NCI-H1105 (cell line): ENCODE data around the gene LACTBL1.

Source experiments
- DNase-seq: peaks from one replicate; lab custom pipeline; 2025; lab: John Stamatoyannopoulos, UW

Gene LACTBL1

GRCh38 chr1:22944346-22945055, 28.2 kb downstream of the LACTBL1 start:
- no peak for DNase-seq

DNA sequence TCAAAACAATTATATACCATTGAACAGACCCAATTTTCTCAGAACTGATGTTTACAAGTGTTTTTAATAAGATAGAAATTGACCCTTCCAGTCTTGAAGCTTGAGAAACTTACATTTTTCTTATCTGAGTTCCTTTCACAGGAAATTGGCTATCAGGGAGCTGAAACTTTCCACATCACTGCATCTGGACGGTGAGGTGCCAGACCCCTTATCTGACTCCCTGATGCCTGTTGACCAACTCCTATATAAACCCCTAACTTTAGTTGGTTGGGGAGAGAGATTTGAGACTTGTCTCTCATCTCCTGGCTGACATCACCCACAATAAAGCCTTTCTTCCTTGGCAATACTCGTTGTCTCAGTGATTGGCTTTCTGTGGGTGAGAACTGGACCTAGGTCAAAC, 31.4 kb downstream of the LACTBL1 start:
- DNase-seq: no peak

DNA sequence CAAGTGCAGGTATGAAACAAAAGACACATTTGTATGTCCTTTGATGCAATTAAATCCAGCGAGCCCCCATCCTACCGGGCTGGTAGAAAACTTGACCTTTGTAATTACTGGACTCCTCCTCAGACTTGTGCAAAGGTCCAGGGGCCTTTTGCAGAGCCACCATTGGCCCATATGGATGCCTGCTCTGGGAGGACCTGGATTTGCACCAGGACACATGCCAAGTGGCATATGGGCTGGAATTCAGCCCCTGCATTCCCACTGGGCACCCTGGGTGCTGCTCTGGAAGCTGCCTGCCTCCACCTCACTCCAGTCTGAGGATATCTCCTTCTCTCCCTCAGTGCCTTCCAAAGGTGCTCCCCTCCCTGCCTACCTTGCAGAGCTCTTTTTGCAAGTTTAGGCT, 36.0 kb downstream of the LACTBL1 start:
- no peak for DNase-seq

- no peak for DNase-seq
Observed at GRCh38 chr1:22935433-22935832, 37.2 kb downstream of the LACTBL1 start.

GRCh38 chr1:22932803-22933470, 39.7 kb downstream of the LACTBL1 start:
- DNase-seq: no peak

GRCh38 chr1:22930240-22930912, 42.3 kb downstream of the LACTBL1 start:
- DNase-seq: no peak

DNA sequence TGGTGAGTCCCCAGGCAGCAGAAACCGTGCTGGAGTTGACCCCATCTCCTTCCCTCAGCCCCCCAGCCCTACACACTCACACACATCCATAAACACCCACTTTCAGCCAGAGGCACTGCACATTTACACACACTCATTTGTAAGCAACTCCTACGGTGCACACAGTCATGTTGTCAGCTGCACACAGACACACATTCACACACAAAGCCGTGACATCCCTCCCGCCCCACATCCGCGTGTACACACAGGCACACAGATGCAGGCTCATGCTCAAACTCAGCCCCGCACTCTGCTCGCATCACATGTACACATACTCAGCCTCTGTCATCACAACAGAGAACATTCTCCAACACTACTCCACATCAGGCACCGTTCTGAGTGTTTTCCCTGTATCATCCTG, 47.6 kb downstream of the LACTBL1 start:
- DNase-seq: no peak

DNA sequence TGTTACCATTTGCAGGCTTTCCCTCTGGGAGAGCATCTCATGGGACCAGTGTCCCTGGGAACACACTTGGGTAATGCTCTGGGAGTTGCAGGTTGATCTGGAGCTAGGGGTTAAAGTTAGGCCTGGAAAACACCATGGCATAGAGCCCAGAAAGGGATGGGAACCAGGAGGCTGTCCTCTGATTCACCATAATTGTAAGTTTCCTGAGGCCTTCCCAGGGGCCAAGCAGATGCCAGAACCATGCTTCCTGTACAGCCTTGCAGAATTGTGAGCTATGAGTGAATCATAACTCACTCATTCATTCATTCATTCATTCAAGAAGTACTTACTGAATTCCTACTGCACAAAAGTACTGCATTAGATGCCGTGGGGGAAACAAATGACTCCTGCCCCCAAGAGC, 50.0 kb downstream of the LACTBL1 start:
- no peak for DNase-seq

- no peak for DNase-seq
Observed at GRCh38 chr1:22921452-22922126, 51.1 kb downstream of the LACTBL1 start.

DNA sequence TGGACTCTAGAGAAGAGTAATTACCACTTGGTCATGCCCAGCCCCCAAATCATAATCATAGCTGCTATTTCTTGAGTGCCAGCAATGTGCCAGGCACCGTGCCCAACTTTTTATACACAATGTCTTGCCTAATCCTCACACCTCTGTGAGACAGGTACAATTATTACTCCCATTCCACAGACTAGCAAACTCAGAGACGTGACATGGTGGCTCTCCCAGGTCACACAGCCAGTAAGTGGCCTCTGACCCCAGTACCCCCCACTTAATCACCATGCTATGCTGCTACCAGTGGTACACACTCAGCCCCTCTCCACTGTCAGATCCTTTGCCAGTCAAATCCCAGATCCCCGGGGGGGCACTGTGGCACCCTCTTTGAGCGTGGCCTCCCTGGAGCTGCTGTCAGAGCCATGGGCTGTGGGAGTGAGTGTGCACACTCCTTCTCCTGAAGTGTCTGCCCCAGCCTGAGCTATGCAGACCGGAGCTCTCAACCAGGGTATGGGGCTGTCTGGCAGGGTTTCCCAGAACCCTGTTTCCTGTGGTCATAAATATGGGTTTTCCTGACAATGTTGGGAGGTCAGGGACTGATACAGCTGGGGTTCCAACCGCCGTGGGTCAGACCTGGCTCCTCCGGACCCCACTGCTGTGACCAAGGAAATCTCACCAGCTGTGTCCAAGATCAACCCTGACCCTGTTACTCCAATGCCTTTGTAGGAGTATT, 51.8 kb downstream of the LACTBL1 start:
- no peak for DNase-seq

DNA sequence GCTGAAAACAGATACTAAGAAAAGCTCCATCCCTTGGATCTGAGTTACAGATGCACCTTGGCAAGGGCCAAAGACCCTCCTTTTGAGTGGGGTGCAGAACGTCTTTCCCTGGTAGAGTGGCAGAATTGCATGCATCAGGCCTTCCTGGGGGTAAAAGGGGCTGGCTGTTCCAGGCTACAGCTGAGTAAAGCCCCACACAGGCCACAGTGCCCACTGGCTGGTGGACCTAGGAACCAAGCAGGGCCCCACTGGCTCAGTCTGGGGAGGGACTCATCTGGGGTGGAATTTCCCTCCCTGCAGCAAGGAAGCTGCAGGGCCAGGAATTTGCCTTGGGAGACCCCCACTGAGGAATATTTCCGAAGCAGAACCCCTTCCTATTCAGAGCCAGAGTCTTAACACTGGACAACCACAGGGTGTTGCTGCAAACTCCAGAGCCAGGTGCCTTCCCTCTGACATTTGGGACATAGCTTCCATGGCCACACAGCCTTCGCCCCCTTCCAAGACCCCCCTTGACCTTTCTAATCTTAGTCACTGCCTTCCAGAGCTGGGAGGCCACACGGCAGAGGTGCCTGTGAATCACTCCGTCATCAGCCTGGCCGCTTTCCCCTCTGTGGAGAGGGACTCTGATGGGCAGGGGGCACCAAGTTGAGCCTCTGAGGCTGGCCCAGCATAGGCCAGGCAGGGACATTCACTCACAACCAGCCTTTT, 52.5 kb downstream of the LACTBL1 start:
- no peak for DNase-seq

- no peak for DNase-seq
Observed at GRCh38 chr1:22919341-22920025, 53.2 kb downstream of the LACTBL1 start.

GRCh38 chr1:22918644-22919043, 54.0 kb downstream of the LACTBL1 start:
- DNase-seq: no peak

DNA sequence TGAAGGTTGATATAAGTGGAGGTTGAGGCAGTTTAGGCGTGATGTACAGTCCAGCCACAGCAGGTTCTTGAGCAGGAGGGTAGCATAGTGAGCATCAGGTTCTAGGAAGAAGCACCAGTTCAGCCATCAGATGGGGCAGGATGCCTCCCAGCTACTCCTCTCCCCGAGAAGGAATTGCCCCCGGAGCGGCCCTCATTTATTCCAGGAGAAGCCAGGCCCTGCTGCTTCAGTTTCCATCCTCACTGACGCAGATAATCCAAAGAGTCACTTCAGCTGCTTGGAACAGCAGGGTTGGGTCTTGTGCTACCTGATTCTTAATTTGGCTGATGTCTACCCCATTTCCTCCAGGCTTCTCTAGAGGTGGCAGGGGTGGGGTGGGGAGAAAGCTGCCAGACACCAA, 54.7 kb downstream of the LACTBL1 start:
- DNase-seq: no peak

DNA sequence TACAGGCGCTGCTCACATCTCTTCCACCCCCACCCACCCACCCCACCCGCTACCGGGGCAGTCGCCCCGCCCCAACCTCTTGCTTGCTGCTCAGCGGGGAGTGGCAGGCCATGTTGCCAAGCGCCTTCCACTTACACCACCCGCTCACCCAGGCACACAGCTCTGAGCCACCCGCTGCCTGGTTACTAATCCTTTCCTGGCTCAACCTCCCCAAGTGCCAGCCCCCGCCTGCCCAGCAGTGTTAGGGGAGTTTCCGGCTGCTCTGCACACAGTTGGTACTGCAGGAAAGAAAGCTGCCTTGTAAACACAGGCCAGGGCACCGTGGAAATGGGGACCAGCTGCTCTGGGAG, 56.2 kb downstream of the LACTBL1 start:
- peak; percentile 17 for DNase-seq

DNA sequence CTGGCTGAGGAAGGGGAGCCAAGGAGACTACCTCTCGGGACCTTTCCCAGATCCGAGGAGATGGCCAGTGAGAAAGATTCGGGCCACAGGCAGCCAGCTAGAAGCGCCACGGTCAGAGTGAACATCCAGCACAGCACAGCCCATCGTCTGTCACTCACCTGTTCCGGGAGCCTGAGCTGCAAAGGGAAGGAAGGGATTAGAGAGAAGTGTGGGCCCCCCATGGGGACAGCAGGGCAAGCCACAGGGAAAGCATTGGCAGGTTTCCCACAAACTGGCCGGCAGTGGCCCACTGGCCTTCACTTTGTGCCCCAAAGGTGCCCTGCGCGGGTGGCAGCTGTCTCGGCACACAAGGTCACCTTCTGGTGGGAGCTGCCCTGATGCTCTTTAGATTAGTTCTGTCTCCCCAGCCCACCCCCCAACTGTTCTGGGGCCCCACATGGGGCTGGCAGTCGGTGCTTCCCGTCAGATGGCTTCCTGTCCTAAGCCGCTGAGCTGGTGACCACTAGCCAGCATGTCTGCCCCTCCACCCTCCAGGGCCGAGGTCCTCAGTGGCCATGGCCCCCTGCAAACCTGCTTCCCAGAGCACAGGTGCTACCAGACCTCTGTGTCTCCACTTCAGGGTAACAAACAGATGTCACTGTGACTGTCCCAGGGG, 56.7 kb downstream of the LACTBL1 start:
- no peak for DNase-seq

DNA sequence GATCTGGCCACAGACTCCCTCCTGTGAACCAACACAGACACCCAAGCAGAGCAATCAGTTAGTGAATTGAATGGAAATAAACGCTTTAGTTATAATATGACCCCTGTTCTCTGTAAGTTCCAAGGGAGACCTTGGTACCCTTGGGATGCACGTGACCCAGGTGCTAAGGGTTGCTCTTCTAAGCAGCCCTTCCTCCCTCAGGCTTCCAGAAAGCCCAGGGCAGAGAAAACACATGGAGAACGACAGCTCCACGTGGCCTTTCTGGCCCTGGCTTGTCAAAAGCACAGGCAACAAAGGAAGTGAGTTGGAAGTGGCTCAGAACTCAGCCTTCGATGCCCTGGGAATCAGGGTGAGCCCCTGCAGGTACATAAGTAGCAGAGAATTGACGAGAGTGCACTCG, 57.4 kb downstream of the LACTBL1 start:
- DNase-seq: no peak

- DNase-seq: no peak
Observed at GRCh38 chr1:22914633-22915217, 57.9 kb downstream of the LACTBL1 start.

- DNase-seq: no peak
Observed at GRCh38 chr1:22914156-22914555, 58.5 kb downstream of the LACTBL1 start.
